Measurements from ENCODE around the gene PRSS1.
"Not testable (repeated sequence)": the region's sequence is repeated elsewhere in the genome, so short reads cannot be mapped to it uniquely, and the experiment has no call there.

The PRSS1 gene

GRCh38 chr7:142745091-142745635, 4.1 kb upstream of the PRSS1 start:
- Histone ChIP-seq H3K4me3 (ENCODE audit: insufficient read depth, low read depth, low read length, poor library complexity, severe bottlenecking) (no peak overlapping the region), H3K4me1 (ENCODE audit: control insufficient read depth, insufficient read depth, low read length, poor library complexity, severe bottlenecking) (no peaks in the 10 kb centered on the region), H3K36me3 (ENCODE audit: control insufficient read depth, insufficient read depth, low read length) (no peaks in the 10 kb centered on the region), H3K27ac (ENCODE audit: insufficient read depth, low read length, poor library complexity, severe bottlenecking) (no peak overlapping the region), H3K9me3 (ENCODE audit: control insufficient read depth, low read length) (no peaks in the 10 kb centered on the region), H3K27me3 (replicated peaks; ENCODE audit: control insufficient read depth, insufficient read depth, low read length, poor library complexity, severe bottlenecking) (no peaks in the 10 kb centered on the region)
- no peak for DNase-seq

- Histone ChIP-seq H3K27me3 (replicated peaks; ENCODE audit: control insufficient read depth, insufficient read depth, low read length, poor library complexity, severe bottlenecking) (no peaks in the 10 kb centered on the region), H3K36me3 (ENCODE audit: control insufficient read depth, insufficient read depth, low read length) (no peaks in the 10 kb centered on the region), H3K4me1 (ENCODE audit: control insufficient read depth, insufficient read depth, low read length, poor library complexity, severe bottlenecking) (no peaks in the 10 kb centered on the region), H3K9me3 (ENCODE audit: control insufficient read depth, low read length) (no peaks in the 10 kb centered on the region), H3K4me3 (ENCODE audit: insufficient read depth, low read depth, low read length, poor library complexity, severe bottlenecking) (no peak overlapping the region), H3K27ac (ENCODE audit: insufficient read depth, low read length, poor library complexity, severe bottlenecking) (no peak overlapping the region)
- DNase-seq, result no peak
Measured at GRCh38 chr7:142745745-142746144, 3.5 kb upstream of the PRSS1 start.

GRCh38 chr7:142746264-142746663, 3.0 kb upstream of the PRSS1 start:
- Histone ChIP-seq H3K4me3 (ENCODE audit: insufficient read depth, low read depth, low read length, poor library complexity, severe bottlenecking) (no peak overlapping the region), H3K4me1 (ENCODE audit: control insufficient read depth, insufficient read depth, low read length, poor library complexity, severe bottlenecking) (no peaks in the 10 kb centered on the region)
- no peak for DNase-seq

GRCh38 chr7:142748410-142748809, 862 bp upstream of the PRSS1 start:
- not testable (repeated sequence) for H3K27me3 ChIP-seq (replicated peaks; ENCODE audit: control insufficient read depth, insufficient read depth, low read length, poor library complexity, severe bottlenecking); H3K27ac ChIP-seq (ENCODE audit: insufficient read depth, low read length, poor library complexity, severe bottlenecking); DNase-seq; H3K4me1 ChIP-seq (ENCODE audit: control insufficient read depth, insufficient read depth, low read length, poor library complexity, severe bottlenecking); H3K9me3 ChIP-seq (ENCODE audit: control insufficient read depth, low read length); H3K36me3 ChIP-seq (ENCODE audit: control insufficient read depth, insufficient read depth, low read length); H3K4me3 ChIP-seq (ENCODE audit: insufficient read depth, low read depth, low read length, poor library complexity, severe bottlenecking)

More at GRCh38 chr7:142746264-142746663, 3.0 kb upstream of the PRSS1 start:
- Histone ChIP-seq H3K36me3 (ENCODE audit: control insufficient read depth, insufficient read depth, low read length) (no peaks in the 10 kb centered on the region), H3K27ac (ENCODE audit: insufficient read depth, low read length, poor library complexity, severe bottlenecking) (no peak overlapping the region), H3K9me3 (ENCODE audit: control insufficient read depth, low read length) (no peaks in the 10 kb centered on the region), H3K27me3 (replicated peaks; ENCODE audit: control insufficient read depth, insufficient read depth, low read length, poor library complexity, severe bottlenecking) (no peaks in the 10 kb centered on the region)

- Histone ChIP-seq H3K27me3 (replicated peaks; ENCODE audit: control insufficient read depth, insufficient read depth, low read length, poor library complexity, severe bottlenecking) (no peaks in the 10 kb centered on the region), H3K4me1 (ENCODE audit: control insufficient read depth, insufficient read depth, low read length, poor library complexity, severe bottlenecking) (no peaks in the 10 kb centered on the region), H3K9me3 (ENCODE audit: control insufficient read depth, low read length) (no peaks in the 10 kb centered on the region), H3K27ac (ENCODE audit: insufficient read depth, low read length, poor library complexity, severe bottlenecking) (no peak overlapping the region), H3K4me3 (ENCODE audit: insufficient read depth, low read depth, low read length, poor library complexity, severe bottlenecking) (no peak overlapping the region), H3K36me3 (ENCODE audit: control insufficient read depth, insufficient read depth, low read length) (no peaks in the 10 kb centered on the region)
- no peak for DNase-seq
Measured at GRCh38 chr7:142750321-142750938, 1.2 kb downstream of the PRSS1 start.

GRCh38 chr7:142751526-142752175, 2.4 kb downstream of the PRSS1 start:
- not testable (repeated sequence) for H3K9me3 ChIP-seq (ENCODE audit: control insufficient read depth, low read length); H3K4me3 ChIP-seq (ENCODE audit: insufficient read depth, low read depth, low read length, poor library complexity, severe bottlenecking); H3K4me1 ChIP-seq (ENCODE audit: control insufficient read depth, insufficient read depth, low read length, poor library complexity, severe bottlenecking); H3K27me3 ChIP-seq (replicated peaks; ENCODE audit: control insufficient read depth, insufficient read depth, low read length, poor library complexity, severe bottlenecking); H3K36me3 ChIP-seq (ENCODE audit: control insufficient read depth, insufficient read depth, low read length); H3K27ac ChIP-seq (ENCODE audit: insufficient read depth, low read length, poor library complexity, severe bottlenecking); DNase-seq

GRCh38 chr7:142752376-142753225, 3.3 kb downstream of the PRSS1 start:
- Histone ChIP-seq H3K9me3 (ENCODE audit: control insufficient read depth, low read length) (no peaks in the 10 kb centered on the region), H3K4me3 (ENCODE audit: insufficient read depth, low read depth, low read length, poor library complexity, severe bottlenecking) (no peak overlapping the region), H3K27me3 (replicated peaks; ENCODE audit: control insufficient read depth, insufficient read depth, low read length, poor library complexity, severe bottlenecking) (no peaks in the 10 kb centered on the region), H3K27ac (ENCODE audit: insufficient read depth, low read length, poor library complexity, severe bottlenecking) (no peak overlapping the region), H3K36me3 (ENCODE audit: control insufficient read depth, insufficient read depth, low read length) (no peaks in the 10 kb centered on the region), H3K4me1 (ENCODE audit: control insufficient read depth, insufficient read depth, low read length, poor library complexity, severe bottlenecking) (no peaks in the 10 kb centered on the region)
- DNase-seq, result no peak

GRCh38 chr7:142753366-142753765, 4.1 kb downstream of the PRSS1 start:
- no peaks in the 10 kb centered on the region for H3K4me1 ChIP-seq (ENCODE audit: control insufficient read depth, insufficient read depth, low read length, poor library complexity, severe bottlenecking)
- no peak overlapping the region for H3K27ac ChIP-seq (ENCODE audit: insufficient read depth, low read length, poor library complexity, severe bottlenecking)
- H3K9me3 ChIP-seq (ENCODE audit: control insufficient read depth, low read length), result no peaks in the 10 kb centered on the region
- H3K36me3 ChIP-seq (ENCODE audit: control insufficient read depth, insufficient read depth, low read length), result no peaks in the 10 kb centered on the region
- no peak for DNase-seq
- H3K27me3 ChIP-seq (replicated peaks; ENCODE audit: control insufficient read depth, insufficient read depth, low read length, poor library complexity, severe bottlenecking), result no peaks in the 10 kb centered on the region
- no peak overlapping the region for H3K4me3 ChIP-seq (ENCODE audit: insufficient read depth, low read depth, low read length, poor library complexity, severe bottlenecking)

GRCh38 chr7:142753925-142754491, 4.7 kb downstream of the PRSS1 start:
- not testable (repeated sequence) for H3K27me3 ChIP-seq (replicated peaks; ENCODE audit: control insufficient read depth, insufficient read depth, low read length, poor library complexity, severe bottlenecking); H3K4me1 ChIP-seq (ENCODE audit: control insufficient read depth, insufficient read depth, low read length, poor library complexity, severe bottlenecking); H3K27ac ChIP-seq (ENCODE audit: insufficient read depth, low read length, poor library complexity, severe bottlenecking); H3K9me3 ChIP-seq (ENCODE audit: control insufficient read depth, low read length); H3K4me3 ChIP-seq (ENCODE audit: insufficient read depth, low read depth, low read length, poor library complexity, severe bottlenecking); H3K36me3 ChIP-seq (ENCODE audit: control insufficient read depth, insufficient read depth, low read length); DNase-seq

Measured in effector memory CD4-positive, alpha-beta T cell (primary cell).